T-helper 9 cell (primary cell): ENCODE results near the gene PRKRIP1.
A peak's percentile ranks its signal among the peaks of the same experiment; 100 is the strongest.
"Not testable (repeated sequence)": the region's sequence is repeated elsewhere in the genome, so short reads cannot be mapped to it uniquely, and the experiment has no call there.

Source experiments
- DNase-seq: peaks from one replicate; pipeline ENCODE4 v3.0.0-alpha.2; 2020
- total RNA-seq, 2 donors: gene quantifications; one replicate each; lab custom pipeline; 2026; lab: John Stamatoyannopoulos, UW

Gene PRKRIP1
- total RNA-seq, result 62.2 to 66.1 reads per million in 2 donors

GRCh38 chr7:102395873-102396709, at the start of gene PRKRIP1:
PRKRIP1 (plus strand) TSS chr7:102396363; CDS start chr7:102396412, 49 bp downstream.
- peak; percentile 83 for DNase-seq

- DNase-seq, result not testable (repeated sequence)
These were observed 49.2 kb upstream of the PRKRIP1 start for GRCh38 chr7:102346983-102347382.

- not testable (repeated sequence) for DNase-seq
These were observed 39.8 kb upstream of the PRKRIP1 start, which contains the start of gene SPDYE6 for GRCh38 chr7:102356344-102356743. SPDYE6 (minus strand) TSS chr7:102356444; CDS start chr7:102356023, 421 bp downstream.

GRCh38 chr7:102363549-102364393, 32.4 kb upstream of the PRKRIP1 start:
- peak; percentile 83 for DNase-seq

- DNase-seq, result not testable (repeated sequence)
These were observed 31.7 kb upstream of the PRKRIP1 start for GRCh38 chr7:102364394-102364886.

- DNase-seq, result not testable (repeated sequence)
These were observed 30.8 kb upstream of the PRKRIP1 start for GRCh38 chr7:102365390-102365789.

- DNase-seq, result not testable (repeated sequence)
These were observed 26.1 kb upstream of the PRKRIP1 start for GRCh38 chr7:102370038-102370437.

- DNase-seq, result not testable (repeated sequence)
These were observed 23.4 kb upstream of the PRKRIP1 start for GRCh38 chr7:102372796-102373195.

GRCh38 chr7:102376964-102377466, 19.1 kb upstream of the PRKRIP1 start:
- DNase-seq, result no peak

GRCh38 chr7:102380837-102381236, 15.3 kb upstream of the PRKRIP1 start:
- not testable (repeated sequence) for DNase-seq

- DNase-seq, result not testable (repeated sequence)
These were observed 14.3 kb upstream of the PRKRIP1 start for GRCh38 chr7:102381696-102382425.

- DNase-seq, result no peak
These were observed 9.1 kb upstream of the PRKRIP1 start for GRCh38 chr7:102387064-102387463.

GRCh38 chr7:102389810-102390209, 6.4 kb upstream of the PRKRIP1 start:
- no peak for DNase-seq

- peak; percentile 75 for DNase-seq
These were observed 5.3 kb upstream of the PRKRIP1 start for GRCh38 chr7:102390697-102391484.

GRCh38 chr7:102392330-102392729, 3.8 kb upstream of the PRKRIP1 start:
- no peak for DNase-seq

GRCh38 chr7:102393467-102393866, 2.7 kb upstream of the PRKRIP1 start:
- no peak for DNase-seq

- DNase-seq, result no peak
These were observed 631 bp upstream of the PRKRIP1 start for GRCh38 chr7:102395592-102395872.

- no peak for DNase-seq
These were observed 502 bp downstream of the PRKRIP1 start for GRCh38 chr7:102396710-102397019.

GRCh38 chr7:102398543-102398942, 2.4 kb downstream of the PRKRIP1 start:
- no peak for DNase-seq

GRCh38 chr7:102400360-102400759, 4.2 kb downstream of the PRKRIP1 start:
- no peak for DNase-seq

GRCh38 chr7:102403563-102403962, 7.4 kb downstream of the PRKRIP1 start:
- DNase-seq, result no peak
